IPS-15b (cell line): ENCODE measurements around the gene MATCAP1.

Source experiments
- H3K27me3 ChIP-seq: one replicate; pipeline ENCODE4 v1.6.1; 2013; ENCODE audit warnings: low read length; ENCODE audit not compliant: control insufficient read depth, insufficient read depth
- H3K36me3 ChIP-seq: one replicate; pipeline ENCODE4 v1.6.1; 2013; ENCODE audit warnings: low read length; ENCODE audit not compliant: control insufficient read depth, insufficient read depth
- H3K4me1 ChIP-seq: one replicate; pipeline ENCODE4 v1.6.1; 2013; ENCODE audit warnings: mild to moderate bottlenecking, low read length; ENCODE audit not compliant: control insufficient read depth, insufficient read depth
- H3K4me3 ChIP-seq: one replicate; pipeline ENCODE4 v1.5.1; 2013; ENCODE audit warnings: low read depth, low read length
- H3K9ac ChIP-seq: one replicate; pipeline ENCODE4 v1.6.1; 2013; ENCODE audit warnings: low read depth, mild to moderate bottlenecking, low read length
- H3K9me3 ChIP-seq: one replicate; pipeline ENCODE4 v1.6.1; 2013; ENCODE audit warnings: mild to moderate bottlenecking, low read length; ENCODE audit not compliant: control insufficient read depth, insufficient read depth

Gene MATCAP1

GRCh38 chr16:67216612-67217490, 33.1 kb upstream of the MATCAP1 start:
- H3K27me3 ChIP-seq: peaks cover 6% of the 10 kb centered on the region
- H3K4me1 ChIP-seq: no peaks in the 10 kb centered on the region

GRCh38 chr16:67215706-67216105, 31.9 kb upstream of the MATCAP1 start:
- Histone ChIP-seq H3K4me3 (no peak overlapping the region), H3K27me3 (peaks cover 7% of the 10 kb centered on the region), H3K4me1 (no peaks in the 10 kb centered on the region), H3K9me3 (no peaks in the 10 kb centered on the region), H3K36me3 (no peaks in the 10 kb centered on the region), H3K9ac (no peak overlapping the region)

More at GRCh38 chr16:67216612-67217490, 33.1 kb upstream of the MATCAP1 start:
- Histone ChIP-seq H3K9me3 (no peaks in the 10 kb centered on the region), H3K36me3 (no peaks in the 10 kb centered on the region), H3K4me3 (no peak overlapping the region), H3K9ac (peak overlapping the region; percentile 12)

GRCh38 chr16:67213197-67214019, 29.6 kb upstream of the MATCAP1 start:
- H3K9me3 ChIP-seq: no peaks in the 10 kb centered on the region
- H3K9ac ChIP-seq: no peak overlapping the region
- no peak overlapping the region for H3K4me3 ChIP-seq
- H3K4me1 ChIP-seq: no peaks in the 10 kb centered on the region
- H3K27me3 ChIP-seq: peaks cover 7% of the 10 kb centered on the region
- H3K36me3 ChIP-seq: no peaks in the 10 kb centered on the region

GRCh38 chr16:67212766-67213165, 29.0 kb upstream of the MATCAP1 start:
- H3K27me3 ChIP-seq: peaks cover 7% of the 10 kb centered on the region
- no peaks in the 10 kb centered on the region for H3K36me3 ChIP-seq
- H3K4me1 ChIP-seq: no peaks in the 10 kb centered on the region
- H3K9ac ChIP-seq: no peak overlapping the region
- no peak overlapping the region for H3K4me3 ChIP-seq
- no peaks in the 10 kb centered on the region for H3K9me3 ChIP-seq

- Histone ChIP-seq H3K36me3 (no peaks in the 10 kb centered on the region), H3K27me3 (peaks cover 7% of the 10 kb centered on the region), H3K9ac (no peak overlapping the region), H3K4me1 (peaks cover 2% of the 10 kb centered on the region), H3K4me3 (no peak overlapping the region), H3K9me3 (no peaks in the 10 kb centered on the region)
Observed at GRCh38 chr16:67211674-67212073, 27.9 kb upstream of the MATCAP1 start.

- Histone ChIP-seq H3K36me3 (no peaks in the 10 kb centered on the region), H3K9ac (no peak overlapping the region), H3K27me3 (peaks cover 3% of the 10 kb centered on the region), H3K4me3 (no peak overlapping the region), H3K4me1 (peaks cover 2% of the 10 kb centered on the region), H3K9me3 (no peaks in the 10 kb centered on the region)
Observed at GRCh38 chr16:67210069-67210937, 26.5 kb upstream of the MATCAP1 start.

GRCh38 chr16:67209565-67209964, 25.8 kb upstream of the MATCAP1 start:
- Histone ChIP-seq H3K9ac (no peak overlapping the region), H3K36me3 (no peaks in the 10 kb centered on the region), H3K4me1 (peaks cover 2% of the 10 kb centered on the region), H3K9me3 (no peaks in the 10 kb centered on the region), H3K27me3 (peaks cover 3% of the 10 kb centered on the region), H3K4me3 (no peak overlapping the region)

- Histone ChIP-seq H3K36me3 (peaks cover 4% of the 10 kb centered on the region), H3K27me3 (peaks cover 3% of the 10 kb centered on the region), H3K4me3 (no peak overlapping the region), H3K9ac (no peak overlapping the region), H3K9me3 (no peaks in the 10 kb centered on the region), H3K4me1 (peaks cover 2% of the 10 kb centered on the region)
Observed at GRCh38 chr16:67208154-67208896, 24.6 kb upstream of the MATCAP1 start.

GRCh38 chr16:67207249-67208091, 23.7 kb upstream of the MATCAP1 start:
- Histone ChIP-seq H3K27me3 (peaks cover 3% of the 10 kb centered on the region), H3K4me3 (no peak overlapping the region), H3K9me3 (no peaks in the 10 kb centered on the region), H3K36me3 (peaks cover 8% of the 10 kb centered on the region), H3K9ac (peak overlapping the region; percentile 24), H3K4me1 (peaks cover 2% of the 10 kb centered on the region)

GRCh38 chr16:67206838-67207248, 23.1 kb upstream of the MATCAP1 start:
- H3K27me3 ChIP-seq: peaks cover under 1% of the 10 kb centered on the region
- H3K4me3 ChIP-seq: no peak overlapping the region
- H3K36me3 ChIP-seq: peaks cover 11% of the 10 kb centered on the region
- no peaks in the 10 kb centered on the region for H3K9me3 ChIP-seq
- peak overlapping the region; percentile 24 for H3K9ac ChIP-seq
- peaks cover 2% of the 10 kb centered on the region for H3K4me1 ChIP-seq
